HCT116 (cell line): Measurements from ENCODE around the gene HHLA2. TPM values are rescaled to one million over a fixed set of nuclear protein-coding genes. Genes with fewer than 3 reads are reported as not detected.

Source experiments
- ATAC-seq: fragments of 200-7000 bp; cut with Tn5 transposase; 2 replicates; pipeline ENCODE4 v1.9.1; 2020; ENCODE audit warnings: mild to moderate bottlenecking, moderate library complexity
- BruUV-seq: library from RNA; stranded (reverse); fragments of 400-500 nt; replicated peaks from 2 replicates; lab custom pipeline; 2021; lab: Mats Ljungman, UMichigan
- CTCF ChIA-PET: fragments of 300-600 bp; sonication (Branson Sonifier 250); formaldehyde crosslinking; loops from one replicate; lab custom pipeline; 2021; ENCODE audit warnings: antibody characterized with exemption; lab: Charles Lee
- POLR2A ChIA-PET: fragments of 300-600, 350-600 bp; sonication (Branson Sonifier 250); formaldehyde crosslinking; loops from one replicate; lab custom pipeline; 2021; ENCODE audit warnings: antibody characterized with exemption; lab: Charles Lee
- RAD21 ChIA-PET, 2 experiments: fragments of 300-600 bp; sonication (Branson Sonifier 250); formaldehyde crosslinking; loops; one replicate each; lab custom pipeline; 2023; ENCODE audit warnings: low total read pairs in 2 of 2; ENCODE audit not compliant: uncharacterized antibody in 2 of 2, unreplicated experiment in 2 of 2, low non-redundant PET in 1 of 2; lab: Charles Lee
- DNase-seq: peaks from one replicate; pipeline ENCODE4 v3.0.0-alpha.2; 2010; ENCODE audit warnings: low read depth, low spot score
- H2AFZ ChIP-seq: fragments of 200-600 bp; shearing (Covaris generic), sonication (generic); 2 replicates; pipeline ENCODE4 v1.6.1; 2017; ENCODE audit warnings: low read depth, mixed run types, mixed read lengths, antibody characterized with exemption, low read length; ENCODE audit not compliant: poor library complexity, severe bottlenecking
- H3K27ac ChIP-seq: 2 replicates; pipeline ENCODE4 v1.5.1; 2012; ENCODE audit warnings: low read depth, low read length
- H3K27me3 ChIP-seq: fragments of 200-600 bp; sonication (generic); 2 replicates; pipeline ENCODE4 v1.6.1; 2016; ENCODE audit warnings: mixed run types, low read length, mixed read lengths; ENCODE audit not compliant: insufficient read depth
- H3K36me3 ChIP-seq, 2 experiments: fragments of 200-500 bp in 1 of 2; fragments of 200-600 bp in 1 of 2; sonication (Bioruptor generic) in 1 of 2; sonication (generic) in 1 of 2; 2 replicates each; pipeline versions ENCODE4 v1.5.1 to v1.6.1; 2014 to 2016; ENCODE audit warnings: low read length in 2 of 2, inconsistent platforms in 1 of 2, mixed read lengths in 1 of 2, mixed run types in 1 of 2; ENCODE audit not compliant: insufficient read depth in 2 of 2, control insufficient read depth in 1 of 2
- H3K4me1 ChIP-seq, 2 experiments: fragments of 200-600 bp in 1 of 2; sonication (generic) in 1 of 2; 2 replicates each; pipeline versions ENCODE4 v1.5.1 to v1.6.1; 2012 to 2017; ENCODE audit warnings: low read length in 2 of 2, inconsistent platforms in 1 of 2, mild to moderate bottlenecking in 1 of 2, mixed read lengths in 1 of 2, mixed run types in 1 of 2, moderate library complexity in 1 of 2; ENCODE audit not compliant: insufficient read depth in 2 of 2, control insufficient read depth in 1 of 2
- H3K4me2 ChIP-seq: fragments of 200-600 bp; sonication (generic); 2 replicates; pipeline ENCODE4 v1.6.1; 2017; ENCODE audit warnings: mixed run types, low read length, mixed read lengths
- H3K4me3 ChIP-seq, 2 experiments: fragments of 200-600 bp in 1 of 2; sonication (generic) in 1 of 2; replicated peaks in 1 of 2; 2 replicates each; pipeline ENCODE4 v1.5.1; 2011 to 2016; ENCODE audit warnings: low read length in 2 of 2, control low read depth in 1 of 2, low read depth in 1 of 2, mild to moderate bottlenecking in 1 of 2, mixed read lengths in 1 of 2, mixed run types in 1 of 2
- H3K79me2 ChIP-seq: fragments of 200-600 bp; sonication (generic); 2 replicates; pipeline ENCODE4 v1.6.1; 2017; ENCODE audit warnings: mild to moderate bottlenecking, mixed run types, low read length, moderate library complexity, mixed read lengths; ENCODE audit not compliant: insufficient read depth
- H3K9ac ChIP-seq: fragments of 200-600 bp; sonication (generic); 2 replicates; pipeline ENCODE4 v1.6.1; 2016; ENCODE audit warnings: low read length, mixed read lengths
- H3K9me2 ChIP-seq: fragments of 200-600 bp; sonication (generic), shearing (Covaris generic); 2 replicates; pipeline ENCODE4 v1.6.1; 2017; ENCODE audit warnings: mixed run types, mild to moderate bottlenecking, moderate library complexity; ENCODE audit not compliant: insufficient read depth
- H3K9me3 ChIP-seq, 2 experiments: fragments of 200-500 bp in 1 of 2; fragments of 200-600 bp in 1 of 2; sonication (Bioruptor generic) in 1 of 2; sonication (generic) in 1 of 2; 2 replicates each; pipeline ENCODE4 v1.6.1; 2014 to 2017; ENCODE audit warnings: low read length in 2 of 2, mixed read lengths in 2 of 2, inconsistent platforms in 1 of 2, low read depth in 1 of 2, mild to moderate bottlenecking in 1 of 2, mixed run types in 1 of 2, moderate library complexity in 1 of 2; ENCODE audit not compliant: control insufficient read depth in 1 of 2, insufficient read depth in 1 of 2
- H4K20me1 ChIP-seq: fragments of 200-600 bp; sonication (generic), shearing (Covaris generic); 2 replicates; pipeline ENCODE4 v1.6.1; 2017; ENCODE audit warnings: mixed run types, mild to moderate bottlenecking, moderate library complexity; ENCODE audit not compliant: insufficient read depth
- CBX3 ChIP-seq: IDR thresholded peaks from 2 replicates; pipeline ENCODE4 v1.6.1; 2012; ENCODE audit warnings: low read depth
- CEBPB ChIP-seq: IDR thresholded peaks from 2 replicates; pipeline ENCODE4 v1.6.1; 2012; ENCODE audit warnings: low read depth
- CTCF ChIP-seq, 3 experiments: fragments of 200-600 bp in 1 of 3; sonication (generic) in 1 of 3; IDR thresholded peaks in 2 of 3; conservative IDR thresholded peaks in 1 of 3; 2 replicates each; pipeline ENCODE4 v1.5.1; 2012 to 2017; ENCODE audit warnings: low read depth in 2 of 3, low read length in 2 of 3, antibody characterized with exemption in 1 of 3, borderline replicate concordance in 1 of 3, control low read depth in 1 of 3, mild to moderate bottlenecking in 1 of 3, mixed read lengths in 1 of 3, mixed run types in 1 of 3, moderate library complexity in 1 of 3; ENCODE audit not compliant: insufficient read depth in 1 of 3
- EGR1 ChIP-seq: IDR thresholded peaks from 2 replicates; pipeline ENCODE4 v1.6.1; 2012; ENCODE audit warnings: low read depth
- ELF1 ChIP-seq: IDR thresholded peaks from 2 replicates; pipeline ENCODE4 v1.6.1; 2012; ENCODE audit warnings: low read depth, borderline replicate concordance
- EZH2 ChIP-seq: fragments of 200-600 bp; sonication (generic); IDR thresholded peaks from 2 replicates; pipeline ENCODE4 v1.6.1; 2017; ENCODE audit warnings: antibody characterized with exemption, mixed run types
- EZH2phosphoT487 ChIP-seq: fragments of 200-600 bp; IDR thresholded peaks from 2 replicates; pipeline ENCODE4 v1.6.1; 2018; ENCODE audit warnings: antibody characterized with exemption, borderline replicate concordance
- FOSL1 ChIP-seq: IDR thresholded peaks from 2 replicates; pipeline ENCODE4 v1.6.1; 2012; ENCODE audit warnings: low read depth
- JUND ChIP-seq: IDR thresholded peaks from 2 replicates; pipeline ENCODE4 v1.6.1; 2012
- POLR2AphosphoS5 ChIP-seq: IDR thresholded peaks from 2 replicates; pipeline ENCODE4 v1.6.1; 2011; ENCODE audit warnings: mild to moderate bottlenecking, low read depth, low read length, moderate library complexity
- RAD21 ChIP-seq: IDR thresholded peaks from 2 replicates; pipeline ENCODE4 v1.6.1; 2012; ENCODE audit warnings: low read depth, mild to moderate bottlenecking
- SIN3A ChIP-seq: IDR thresholded peaks from 2 replicates; pipeline ENCODE4 v1.6.1; 2012; ENCODE audit warnings: low read depth
- TCF7L2 ChIP-seq: IDR thresholded peaks from 2 replicates; pipeline ENCODE4 v1.7.0; 2011; ENCODE audit warnings: borderline replicate concordance, inconsistent platforms; ENCODE audit not compliant: insufficient read depth, insufficient read length; ENCODE audit errors: extremely low read depth
- YY1 ChIP-seq: IDR thresholded peaks from 2 replicates; pipeline ENCODE4 v1.6.1; 2011; ENCODE audit warnings: low read length, low read depth, moderate library complexity, mild to moderate bottlenecking; ENCODE audit not compliant: insufficient replicate concordance; ENCODE audit errors: extremely low read depth
- ZFX ChIP-seq: fragments of 450-650 bp; IDR thresholded peaks from 2 replicates; pipeline ENCODE4 v1.6.1; 2017
- intact Hi-C: fragments of 100-400 bp; cut with micrococcal nuclease; formaldehyde crosslinking; loops from 2 replicates; pipeline ENCODE4 v1.10.0; 2022
- total RNA-seq: library from RNA; stranded (reverse); gene quantifications from one replicate; pipeline ENCODE4 v1.2.1, GENCODE V29; 2021; ENCODE audit not compliant: unreplicated experiment
- TF ChIP-seq, protein P1 (sequence below): IDR thresholded peaks from 2 replicates; pipeline ENCODE4 v1.6.1; 2012

The HHLA2 gene
- total RNA-seq, 1 experiment from 2014 or later = not detected

DNA sequence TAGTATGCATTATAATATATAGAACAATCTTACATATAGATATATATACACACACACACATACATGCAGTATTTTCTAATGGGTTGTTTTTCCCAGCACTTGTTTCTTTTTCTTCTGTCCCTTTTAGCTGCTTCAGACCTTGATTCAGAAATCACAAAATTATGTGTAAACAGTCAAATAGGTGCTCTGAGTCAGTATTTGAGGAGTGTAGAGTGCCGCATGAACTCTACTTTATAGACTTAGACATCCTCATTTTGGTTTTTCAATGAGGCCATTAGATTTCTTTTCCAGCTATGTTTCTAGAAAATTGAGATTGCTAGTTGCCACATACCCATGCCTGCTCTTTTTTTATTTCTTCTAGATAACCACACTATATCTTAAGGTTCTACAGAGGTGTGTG, 58.2 kb downstream of the HHLA2 start:
- Histone ChIP-seq H3K9me2 (no peaks in the 10 kb centered on the region), H4K20me1 (no peaks in the 10 kb centered on the region), H3K4me2 (no peak overlapping the region), H2AFZ (no peak overlapping the region), H3K9me3 (no peaks in the 10 kb centered on the region), H3K4me3 (no peak overlapping the region), H3K4me1 (no peaks in the 10 kb centered on the region), H3K27ac (no peak overlapping the region), H3K27me3 (no peaks in the 10 kb centered on the region), H3K36me3 (no peaks in the 10 kb centered on the region), H3K79me2 (no peaks in the 10 kb centered on the region), H3K9ac (no peak overlapping the region)
- TF ChIP-seq, protein P1, sequence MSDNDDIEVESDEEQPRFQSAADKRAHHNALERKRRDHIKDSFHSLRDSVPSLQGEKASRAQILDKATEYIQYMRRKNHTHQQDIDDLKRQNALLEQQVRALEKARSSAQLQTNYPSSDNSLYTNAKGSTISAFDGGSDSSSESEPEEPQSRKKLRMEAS = no peak
- TF ChIP-seq ZFX (no peak), EZH2 (no peak), YY1 (no peak), EGR1 (no peak), JUND (no peak), FOSL1 (no peak), POLR2AphosphoS5 (no peak), ELF1 (no peak), CTCF (IDR thresholded peaks at IDR 0.05 in 2 of 3, conservative IDR thresholded peaks at IDR 0.05 in 1 of 3; ENCODE audit: borderline replicate concordance in 1 of 3, insufficient read depth in 1 of 3, low read depth in 2 of 3, low read length in 2 of 3) (no peak), CEBPB (no peak), RAD21 (no peak), TCF7L2 (no peak), CBX3 (no peak), EZH2phosphoT487 (no peak), SIN3A (no peak)
- CTCF ChIA-PET = no interaction called here
- POLR2A ChIA-PET = no interaction called here
- DNase-seq = no peak
- no peak for ATAC-seq
- BruUV-seq = no TSS peak
- RAD21 ChIA-PET = no interaction called here
- intact Hi-C loops = no loop called here
